NT2/D1 (cell line): ENCODE measurements around the gene SLC6A16.

Experiments
- SUZ12 ChIP-seq: IDR thresholded peaks from 2 replicates; pipeline ENCODE4 v1.6.1; 2011; ENCODE audit not compliant: insufficient read length, insufficient read depth; ENCODE audit errors: extremely low read depth
- YY1 ChIP-seq: IDR thresholded peaks from 2 replicates; pipeline ENCODE4 v1.6.1; 2011; ENCODE audit not compliant: insufficient read length, insufficient read depth
- ZNF274 ChIP-seq: IDR thresholded peaks from 2 replicates; pipeline ENCODE4 v1.6.1; 2011; ENCODE audit warnings: mild to moderate bottlenecking, low read depth, low read length

DNA sequence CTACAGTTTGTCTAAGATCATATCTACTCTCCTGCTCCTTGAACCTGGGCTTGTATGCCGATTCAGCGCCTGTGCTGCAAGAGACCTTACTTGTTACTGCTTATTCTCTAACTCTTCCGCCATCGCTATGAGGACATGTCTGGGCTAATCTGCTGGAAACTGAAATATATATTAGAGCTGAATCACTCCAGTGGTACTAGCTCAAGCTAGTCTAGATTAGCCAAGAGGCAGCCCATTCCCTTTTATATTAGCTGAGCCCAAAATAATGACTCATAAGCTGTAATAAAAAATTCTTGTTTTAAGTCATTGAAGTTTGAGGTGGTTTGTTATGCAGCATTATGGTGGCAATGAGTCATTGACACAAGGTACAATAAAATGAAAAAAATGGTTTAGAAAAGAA lies 52.8 kb downstream of the SLC6A16 start:
- no peak for TF ChIP-seq SUZ12
- no peak for TF ChIP-seq ZNF274
- TF ChIP-seq YY1: no peak
